Activated CD8-positive, alpha-beta memory T cell treated with anti-CD3 and anti-CD28 coated beads, Interleukin-2, amount 10 ng/mL, durations not matched to agents 7 days and 5 days (primary cell): ENCODE measurements around the gene RBP4. TPM values are rescaled to one million over a fixed set of nuclear protein-coding genes. Genes with fewer than 3 reads are reported as not detected.
"Not testable (repeated sequence)": the region's sequence is repeated elsewhere in the genome, so short reads cannot be mapped to it uniquely, and the experiment has no call there.

Experiments used
- ATAC-seq: fragments of 150-1000 bp; cut with Tn5 transposase; one replicate; pipeline ENCODE4 v1.10.0; 2021; ENCODE audit warnings: moderate library complexity
- CTCF ChIA-PET: fragments of 350-600 bp; sonication (Branson Sonifier 250); formaldehyde crosslinking; loops from one replicate; lab custom pipeline; 2021; ENCODE audit warnings: antibody characterized with exemption; lab: Charles Lee
- DNase-seq: peaks from one replicate; pipeline ENCODE4 v3.0.0-alpha.2; 2020
- H3K27ac Mint-ChIP-seq: one replicate; pipeline ENCODE4 v1.8.0; 2021; ENCODE audit warnings: mild to moderate bottlenecking, mixed read lengths
- H3K27me3 Mint-ChIP-seq: one replicate; pipeline ENCODE4 v1.8.0; 2021; ENCODE audit warnings: mixed read lengths
- H3K36me3 Mint-ChIP-seq: one replicate; pipeline ENCODE4 v1.8.0; 2021; ENCODE audit warnings: mild to moderate bottlenecking, mixed read lengths
- H3K4me1 Mint-ChIP-seq: one replicate; pipeline ENCODE4 v1.8.0; 2021; ENCODE audit warnings: mixed read lengths
- H3K4me3 Mint-ChIP-seq: one replicate; pipeline ENCODE4 v1.8.0; 2021; ENCODE audit warnings: mild to moderate bottlenecking, moderate library complexity, mixed read lengths
- H3K9me3 Mint-ChIP-seq: one replicate; pipeline ENCODE4 v1.8.0; 2022; ENCODE audit warnings: low read depth, mixed read lengths
- total RNA-seq, 2 experiments: library from RNA; stranded (reverse); gene quantifications; one replicate each; pipeline ENCODE4 v1.2.3, GENCODE V29; 2021

RBP4 gene
- total RNA-seq, 2 experiments from 2014 or later, result not detected

- no peak for DNase-seq
- Mint-ChIP-seq H3K9me3 (no peaks in the 10 kb centered on the region), H3K27ac (no peak overlapping the region), H3K27me3 (peaks cover 13% of the 10 kb centered on the region), H3K36me3 (no peaks in the 10 kb centered on the region), H3K4me1 (no peaks in the 10 kb centered on the region), H3K4me3 (no peak overlapping the region)
- no peak for ATAC-seq
- CTCF ChIA-PET, result no interaction called here
Observed at GRCh38 chr10:93547522-93547921, 53.5 kb downstream of the RBP4 start.

GRCh38 chr10:93546995-93547394 lies 54.0 kb downstream of the RBP4 start:
- H3K9me3 Mint-ChIP-seq, H3K36me3 Mint-ChIP-seq, H3K4me1 Mint-ChIP-seq, ATAC-seq, DNase-seq, H3K4me3 Mint-ChIP-seq, CTCF ChIA-PET, H3K27ac Mint-ChIP-seq: not testable (repeated sequence)
- peaks cover 13% of the 10 kb centered on the region for H3K27me3 Mint-ChIP-seq

GRCh38 chr10:93542358-93542791 lies 58.7 kb downstream of the RBP4 start:
- CTCF ChIA-PET, result interaction anchor here (1.1 to 1.6 kb wide), 4 partner anchors 9 to 379 kb away, joined by 3 to 5 read pairs (median 4); no protein-coding TSS in a partner anchor
- H3K36me3 Mint-ChIP-seq, result no peaks in the 10 kb centered on the region
- no peak for ATAC-seq
- no peaks in the 10 kb centered on the region for H3K4me1 Mint-ChIP-seq
- peaks cover 40% of the 10 kb centered on the region for H3K27me3 Mint-ChIP-seq
- DNase-seq, result no peak
- H3K4me3 Mint-ChIP-seq, result no peak overlapping the region
- H3K9me3 Mint-ChIP-seq, result no peaks in the 10 kb centered on the region
- no peak overlapping the region for H3K27ac Mint-ChIP-seq

Other genes with a start within 250 kb of the RBP4 start
- 1 to 10 TPM; 5.5 to 6.6 TPM for gene MYOF, start 118.9 kb downstream of the RBP4 start, total RNA-seq
- 10 to 100 TPM; 75.6 to 79.3 TPM for gene CEP55, start 104.6 kb downstream of the RBP4 start, total RNA-seq
- gene FFAR4, start 34.6 kb downstream of the RBP4 start, total RNA-seq, result not detected
- not detected for gene PDE6C, start 11.3 kb upstream of the RBP4 start, total RNA-seq
- 10 to 100 TPM; 12.5 to 12.8 TPM for gene FRA10AC1, start 101.4 kb upstream of the RBP4 start, total RNA-seq
- not detected for gene LGI1, start 156.7 kb upstream of the RBP4 start, total RNA-seq